HepG2 (cell line): Measurements from ENCODE around the gene ZNF584. TPM values are rescaled to one million over a fixed set of nuclear protein-coding genes. Genes with fewer than 3 reads are reported as not detected.

Source experiments
- AHR ChIP-seq: IDR thresholded peaks from 2 replicates; pipeline ENCODE4 v1.6.1; 2018; ENCODE audit warnings: missing genetic modification reagents, missing compliant biosample characterization
- ATF2 ChIP-seq: sonication (generic); formaldehyde crosslinking; IDR thresholded peaks from 2 replicates; pipeline ENCODE4 v1.4.0; 2020; ENCODE audit warnings: missing genetic modification reagents
- FOXP1 ChIP-seq, 2 experiments: fragments of 450-650 bp in 1 of 2; IDR thresholded peaks; 2 replicates each; pipeline ENCODE4 v1.6.1; 2017 to 2018; ENCODE audit warnings: antibody characterized with exemption in 1 of 2
- LCORL ChIP-seq, 2 experiments: fragments of 450-650 bp in 1 of 2; sonication (generic) in 1 of 2; formaldehyde crosslinking in 1 of 2; IDR thresholded peaks; 2 replicates each; pipeline versions ENCODE4 v1.5.0 to v1.6.1; 2017 to 2020; ENCODE audit warnings: antibody characterized with exemption in 1 of 2, missing genetic modification reagents in 1 of 2
- NFE2L2 ChIP-seq: fragments of 150-350 bp; IDR thresholded peaks from 2 replicates; pipeline ENCODE4 v1.6.1; 2014; ENCODE audit warnings: low read length
- PBX3 ChIP-seq: sonication (generic); formaldehyde crosslinking; IDR thresholded peaks from 2 replicates; pipeline ENCODE4 v1.8.1; 2023; ENCODE audit warnings: missing genetic modification reagents, inconsistent platforms, borderline replicate concordance
- RBFOX2 ChIP-seq: fragments of 200-400 bp; formaldehyde crosslinking; IDR thresholded peaks from 2 replicates; pipeline ENCODE4 v1.6.1; 2017; ENCODE audit warnings: low read depth, mild to moderate bottlenecking, low read length
- SRSF9 ChIP-seq: fragments of 200-400 bp; formaldehyde crosslinking; IDR thresholded peaks from 2 replicates; pipeline ENCODE4 v1.6.1; 2018; ENCODE audit warnings: borderline replicate concordance, mild to moderate bottlenecking, low read depth, low read length; ENCODE audit not compliant: insufficient read depth, poor library complexity, severe bottlenecking
- ZBED4 ChIP-seq: sonication (generic); formaldehyde crosslinking; IDR thresholded peaks from 2 replicates; pipeline ENCODE4 v1.4.0; 2020; ENCODE audit warnings: missing genetic modification reagents, borderline replicate concordance
- ZBTB40 ChIP-seq, 2 experiments: fragments of 450-650 bp in 1 of 2; sonication (generic) in 1 of 2; formaldehyde crosslinking in 1 of 2; IDR thresholded peaks; 2 replicates each; pipeline versions ENCODE4 v1.6.1 to v1.8.0; 2016 to 2022; ENCODE audit warnings: antibody characterized with exemption in 1 of 2, mild to moderate bottlenecking in 1 of 2, missing genetic modification reagents in 1 of 2
- ZNF17 ChIP-seq: sonication (generic); formaldehyde crosslinking; IDR thresholded peaks from 2 replicates; pipeline ENCODE4 v1.5.0; 2020; ENCODE audit warnings: mild to moderate bottlenecking, missing genetic modification reagents
- polyA plus RNA-seq, 8 experiments: library from polyadenylated mRNA; depleted of rRNA in 3 of 8; stranded (reverse) in 7 of 8; unstranded in 1 of 8; fragments of >200 nt; fragmentation: Illumina TruSeq in 4 of 8; extraction: Trizol in 4 of 8; gene quantifications; 2 replicates each; pipeline versions ENCODE4 v1.2.1 to v1.2.3, GENCODE V29; 2011 to 2016; ENCODE audit warnings: low read depth in 4 of 8, missing spikeins in 1 of 8, mixed read lengths in 1 of 8; ENCODE audit not compliant: insufficient read depth in 1 of 8
- total RNA-seq, 5 experiments: library from RNA; depleted of rRNA; stranded (reverse); fragments of >200 nt; fragmentation: Illumina TruSeq; extraction: Trizol; gene quantifications; 2 replicates each; pipeline ENCODE4 v1.2.3, GENCODE V29; 2016; ENCODE audit warnings: low read depth in 1 of 5

Gene ZNF584
- total and polyA plus RNA-seq, 2 of the 13 experiments (the other 11 are each of a cell fraction or from before 2014, with no cell fraction given): 2.4 to 7.0 TPM

- TF ChIP-seq ZBTB40 (IDR thresholded peaks at IDR 0.05): no peak
- peak; percentile 40; the same call in 1 of the 2 replicates for TF ChIP-seq ZBTB40 (CRISPR knock-in tag; IDR thresholded peaks at IDR 0.05)
- no peak for TF ChIP-seq LCORL (IDR thresholded peaks at IDR 0.05)
- TF ChIP-seq LCORL (CRISPR knock-in tag; IDR thresholded peaks at IDR 0.05): no peak
- TF ChIP-seq ATF2 (CRISPR knock-in tag): peak; percentile 40; the same call in 1 of the 2 replicates
- no peak for TF ChIP-seq AHR (CRISPR knock-in tag)
- no peak for TF ChIP-seq SRSF9
- TF ChIP-seq FOXP1 (IDR thresholded peaks at IDR 0.05): no peak
- TF ChIP-seq FOXP1 (CRISPR knock-in tag; IDR thresholded peaks at IDR 0.05): no peak
- no peak for TF ChIP-seq ZBED4 (CRISPR knock-in tag)
- TF ChIP-seq ZNF17 (CRISPR knock-in tag): no peak
- TF ChIP-seq NFE2L2: no peak
- TF ChIP-seq RBFOX2: peak; percentile 79
- no peak for TF ChIP-seq PBX3 (CRISPR knock-in tag)
Observed at GRCh38 chr19:58466760-58467589, 58.5 kb downstream of the ZNF584 start, which contains the start of gene ZNF324 (continued).
